Stimulated activated memory B cell treated with anti-CD40 and anti-IgM and Interleukin-4, amounts not matched to agents 10 μg/mL and 1 μg/mL and 100 μg/mL, for 72 hours (primary cell): ENCODE results near the gene KLK11.
A peak's percentile ranks its signal among the peaks of the same experiment; 100 is the strongest.

Experiments
- ATAC-seq: fragments of 150-1000 bp; cut with Tn5 transposase; 2 replicates; pipeline ENCODE4 v1.10.0; 2021
- H3K27ac Mint-ChIP-seq: one replicate; pipeline ENCODE4 v1.8.0; 2022; ENCODE audit warnings: mild to moderate bottlenecking, mixed read lengths
- H3K27me3 Mint-ChIP-seq: one replicate; pipeline ENCODE4 v1.8.0; 2022; ENCODE audit warnings: mixed read lengths
- H3K36me3 Mint-ChIP-seq: one replicate; pipeline ENCODE4 v1.8.0; 2022; ENCODE audit warnings: mixed read lengths
- H3K4me1 Mint-ChIP-seq: one replicate; pipeline ENCODE4 v1.8.0; 2022; ENCODE audit warnings: mixed read lengths
- H3K4me3 Mint-ChIP-seq: one replicate; pipeline ENCODE4 v1.8.0; 2022; ENCODE audit warnings: mild to moderate bottlenecking, moderate library complexity, mixed read lengths
- H3K9me3 Mint-ChIP-seq: one replicate; pipeline ENCODE4 v1.8.0; 2022; ENCODE audit warnings: mixed read lengths

KLK11 gene

DNA sequence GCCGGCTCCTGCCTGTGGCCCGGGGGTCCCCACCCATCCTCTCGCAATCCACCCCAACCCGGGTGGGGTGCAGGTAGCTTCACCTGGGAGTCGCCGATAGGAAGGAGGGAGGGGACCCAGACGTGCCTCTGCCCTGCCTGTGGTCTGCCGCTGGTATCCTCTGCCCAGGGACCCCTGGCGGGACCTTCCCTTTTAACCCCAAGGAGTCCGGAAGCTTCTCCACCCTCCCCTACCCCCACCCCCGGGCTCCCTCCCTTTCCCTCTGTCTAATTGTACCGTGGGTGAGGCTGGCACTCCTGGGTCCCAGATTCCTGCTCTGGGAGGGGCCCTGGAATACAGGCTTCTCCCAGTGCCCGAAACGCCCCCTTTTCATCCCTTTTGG is 6.9 kb downstream of the KLK11 start, which contains the start of gene KLK10:
Gene KLK10, minus strand, starts transcription at position 166 of the 382 bp plus-strand sequence. CDS start 579 bp downstream, outside the sequence.
- ATAC-seq: no peak
- peaks cover 16% of the 10 kb centered on the region for H3K9me3 Mint-ChIP-seq
- peaks cover 82% of the 10 kb centered on the region for H3K27me3 Mint-ChIP-seq
- peaks cover 26% of the 10 kb centered on the region for H3K4me1 Mint-ChIP-seq
- peak within 1 kb of the TSS; percentile 24 for H3K4me3 Mint-ChIP-seq
- peak within 1 kb of the TSS; percentile 50 for H3K27ac Mint-ChIP-seq
- peaks cover 18% of the 10 kb centered on the region for H3K36me3 Mint-ChIP-seq

DNA sequence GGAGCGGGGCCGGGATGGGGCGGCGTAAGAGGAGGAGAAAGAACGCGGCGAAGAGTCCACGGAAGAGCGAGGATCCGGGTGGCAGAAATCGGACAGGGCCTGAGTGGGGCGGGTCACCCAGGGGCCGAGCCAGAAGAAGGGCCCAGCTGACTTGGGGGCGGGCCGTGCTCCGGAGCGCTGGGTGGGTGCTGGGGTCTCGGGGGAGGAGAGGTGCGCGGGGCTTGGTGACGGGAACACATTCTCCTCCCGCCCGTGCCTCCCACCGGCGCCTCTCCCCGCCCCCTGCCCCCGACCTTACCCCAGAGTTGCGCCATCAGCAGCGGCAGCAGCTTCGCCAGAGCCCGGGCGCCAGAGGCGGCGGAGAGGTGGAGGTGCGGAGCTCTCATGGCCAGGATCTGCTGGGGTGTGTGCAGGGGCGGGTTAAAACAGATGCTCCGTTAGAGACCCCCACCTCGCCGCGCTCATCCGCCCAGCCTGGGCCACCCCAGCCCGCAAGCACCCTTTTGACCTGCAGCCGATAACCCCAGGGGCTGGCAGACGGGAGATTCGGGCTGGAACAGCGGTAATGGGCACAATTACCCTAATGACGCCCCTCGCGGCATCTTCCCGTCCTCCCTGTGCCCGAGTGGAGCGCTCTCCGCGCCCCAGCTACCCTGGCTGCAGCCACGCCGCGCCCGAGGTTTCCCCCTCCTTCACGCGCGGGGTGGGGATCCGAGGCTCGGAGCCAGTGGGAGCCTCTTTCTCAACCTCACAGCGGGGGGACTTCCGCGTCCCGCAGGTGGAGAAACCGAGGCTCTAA is 7.5 kb downstream of the KLK11 start:
- ATAC-seq: peak; percentile 50
- Mint-ChIP-seq H3K4me3 (peak overlapping the region; percentile 24), H3K9me3 (peaks cover 16% of the 10 kb centered on the region), H3K4me1 (peaks cover 26% of the 10 kb centered on the region), H3K36me3 (peaks cover 18% of the 10 kb centered on the region), H3K27ac (peak overlapping the region; percentile 50), H3K27me3 (peaks cover 82% of the 10 kb centered on the region)

DNA sequence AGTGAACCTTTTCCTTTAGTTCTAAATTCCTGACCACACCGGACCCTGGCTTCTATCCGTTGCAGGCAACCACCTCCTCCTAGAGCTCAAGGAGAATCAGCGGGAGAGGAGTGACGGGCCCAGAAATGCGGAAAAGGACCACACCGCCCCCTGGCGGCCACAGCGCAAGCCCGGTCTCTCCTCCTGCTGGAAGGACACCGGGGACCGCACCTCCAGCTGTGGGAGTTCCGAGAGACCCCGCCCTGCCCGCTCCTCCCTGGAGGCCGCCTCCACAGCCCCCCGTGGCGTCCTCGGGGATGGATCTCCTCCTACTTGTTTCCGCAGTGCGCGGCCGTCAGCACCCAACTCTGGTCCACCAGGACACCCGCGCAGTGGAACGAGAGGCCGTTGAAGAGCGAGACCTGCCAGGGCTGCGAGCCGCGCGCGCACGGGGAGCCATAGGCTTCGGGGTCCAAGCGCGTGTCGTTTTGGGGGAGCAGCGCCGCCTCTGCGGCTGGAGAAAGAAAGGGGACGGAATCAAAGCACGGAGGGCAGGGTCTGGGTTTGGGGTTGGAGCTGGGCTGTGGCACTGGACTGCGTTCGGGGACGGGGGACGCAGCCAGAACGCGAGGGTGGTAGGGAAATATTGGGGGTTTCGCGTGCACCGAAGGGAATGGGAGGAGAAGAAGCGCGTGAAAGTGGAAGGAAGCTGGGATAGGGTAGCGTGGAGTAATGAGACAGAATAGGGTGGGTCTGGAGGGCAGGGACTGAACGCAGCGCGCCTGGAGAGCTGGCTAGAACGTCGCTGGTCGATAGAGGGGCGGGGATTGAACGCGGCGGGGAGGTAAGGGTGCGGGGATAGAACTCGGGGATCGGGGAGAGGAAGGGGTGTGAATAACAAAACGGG is 9.4 kb downstream of the KLK11 start:
- Mint-ChIP-seq H3K4me1 (peaks cover 26% of the 10 kb centered on the region), H3K27me3 (peaks cover 72% of the 10 kb centered on the region), H3K4me3 (no peak overlapping the region), H3K27ac (no peak overlapping the region), H3K36me3 (peaks cover 18% of the 10 kb centered on the region), H3K9me3 (peaks cover 11% of the 10 kb centered on the region)
- ATAC-seq: no peak

- H3K4me1 Mint-ChIP-seq: peaks cover 26% of the 10 kb centered on the region
- H3K27me3 Mint-ChIP-seq: peaks cover 76% of the 10 kb centered on the region
- no peak overlapping the region for H3K27ac Mint-ChIP-seq
- peaks cover 11% of the 10 kb centered on the region for H3K9me3 Mint-ChIP-seq
- no peak overlapping the region for H3K4me3 Mint-ChIP-seq
- no peak for ATAC-seq
- peaks cover 18% of the 10 kb centered on the region for H3K36me3 Mint-ChIP-seq
Observed at GRCh38 chr19:51015691-51016267, 10.6 kb downstream of the KLK11 start.

GRCh38 chr19:51014242-51014641 is 12.2 kb downstream of the KLK11 start:
- Mint-ChIP-seq H3K36me3 (peaks cover 18% of the 10 kb centered on the region), H3K4me1 (peaks cover 20% of the 10 kb centered on the region), H3K27me3 (peaks cover 79% of the 10 kb centered on the region), H3K27ac (no peak overlapping the region), H3K9me3 (peaks cover 11% of the 10 kb centered on the region), H3K4me3 (no peak overlapping the region)
- ATAC-seq: no peak

DNA sequence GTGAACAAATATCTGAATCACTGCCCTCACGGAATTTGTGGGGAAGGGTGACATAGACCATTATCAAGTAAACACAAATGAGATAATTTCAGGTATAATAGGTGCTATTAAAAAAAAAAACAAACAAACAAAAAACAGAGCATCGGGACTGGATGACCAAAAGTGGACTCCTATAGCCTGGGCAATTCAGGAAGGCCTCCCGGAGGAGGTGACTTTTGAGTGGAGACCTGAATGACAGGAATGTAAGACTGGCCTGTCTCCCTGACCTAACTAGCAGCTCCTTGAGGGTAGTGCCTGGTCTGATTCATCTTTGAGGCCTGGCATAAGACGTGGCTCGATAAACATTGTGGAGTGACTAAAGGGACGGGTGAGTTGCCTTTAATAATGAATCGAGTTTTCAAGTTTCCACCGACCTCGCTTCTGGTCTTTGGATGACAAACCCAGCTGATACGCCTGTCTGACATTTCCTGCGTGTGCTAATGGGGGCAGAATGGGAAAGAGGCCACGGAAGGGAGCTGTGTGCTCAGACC is 13.7 kb downstream of the KLK11 start:
- peaks cover 7% of the 10 kb centered on the region for H3K9me3 Mint-ChIP-seq
- peaks cover 9% of the 10 kb centered on the region for H3K4me1 Mint-ChIP-seq
- no peak for ATAC-seq
- H3K27ac Mint-ChIP-seq: no peak overlapping the region
- peaks cover 71% of the 10 kb centered on the region for H3K27me3 Mint-ChIP-seq
- H3K4me3 Mint-ChIP-seq: no peak overlapping the region
- H3K36me3 Mint-ChIP-seq: peaks cover 12% of the 10 kb centered on the region

DNA sequence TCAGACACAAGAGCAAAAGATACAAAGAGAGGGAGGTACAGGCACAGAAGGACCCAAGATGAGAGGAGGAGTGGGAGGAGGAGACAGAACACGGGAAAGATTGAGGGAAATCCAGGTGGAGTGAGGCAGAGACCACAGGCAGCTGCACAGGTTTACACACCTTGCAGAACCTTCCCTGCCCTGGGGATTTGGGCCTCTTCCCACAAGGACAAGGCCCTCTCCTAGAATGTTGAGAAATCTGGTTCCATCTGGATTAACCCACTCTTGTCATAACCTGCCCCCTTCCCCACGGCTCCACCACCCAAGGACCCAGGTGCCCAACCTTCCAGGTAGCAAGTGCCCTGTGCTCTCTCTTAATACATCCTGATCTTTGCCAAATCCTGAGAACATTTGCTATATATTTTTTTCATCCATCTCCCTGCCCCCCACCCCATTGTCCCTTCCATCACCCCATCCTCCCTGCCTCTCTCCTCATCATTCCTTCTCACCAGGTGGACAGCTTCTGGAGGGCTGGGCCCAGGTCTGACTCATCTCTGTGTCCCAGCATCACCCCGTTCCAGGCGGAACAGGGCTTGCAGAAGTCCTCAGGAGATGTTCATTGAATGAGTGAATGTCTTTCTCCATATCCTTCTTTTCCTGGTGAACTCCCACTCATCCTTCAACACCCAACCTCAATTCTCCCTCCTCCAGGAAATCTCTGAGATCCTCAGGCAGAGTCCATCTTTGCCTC is 16.2 kb downstream of the KLK11 start:
- ATAC-seq: no peak
- Mint-ChIP-seq H3K36me3 (no peaks in the 10 kb centered on the region), H3K27ac (no peak overlapping the region), H3K4me3 (no peak overlapping the region), H3K9me3 (no peaks in the 10 kb centered on the region), H3K4me1 (no peaks in the 10 kb centered on the region), H3K27me3 (peaks cover 46% of the 10 kb centered on the region)

DNA sequence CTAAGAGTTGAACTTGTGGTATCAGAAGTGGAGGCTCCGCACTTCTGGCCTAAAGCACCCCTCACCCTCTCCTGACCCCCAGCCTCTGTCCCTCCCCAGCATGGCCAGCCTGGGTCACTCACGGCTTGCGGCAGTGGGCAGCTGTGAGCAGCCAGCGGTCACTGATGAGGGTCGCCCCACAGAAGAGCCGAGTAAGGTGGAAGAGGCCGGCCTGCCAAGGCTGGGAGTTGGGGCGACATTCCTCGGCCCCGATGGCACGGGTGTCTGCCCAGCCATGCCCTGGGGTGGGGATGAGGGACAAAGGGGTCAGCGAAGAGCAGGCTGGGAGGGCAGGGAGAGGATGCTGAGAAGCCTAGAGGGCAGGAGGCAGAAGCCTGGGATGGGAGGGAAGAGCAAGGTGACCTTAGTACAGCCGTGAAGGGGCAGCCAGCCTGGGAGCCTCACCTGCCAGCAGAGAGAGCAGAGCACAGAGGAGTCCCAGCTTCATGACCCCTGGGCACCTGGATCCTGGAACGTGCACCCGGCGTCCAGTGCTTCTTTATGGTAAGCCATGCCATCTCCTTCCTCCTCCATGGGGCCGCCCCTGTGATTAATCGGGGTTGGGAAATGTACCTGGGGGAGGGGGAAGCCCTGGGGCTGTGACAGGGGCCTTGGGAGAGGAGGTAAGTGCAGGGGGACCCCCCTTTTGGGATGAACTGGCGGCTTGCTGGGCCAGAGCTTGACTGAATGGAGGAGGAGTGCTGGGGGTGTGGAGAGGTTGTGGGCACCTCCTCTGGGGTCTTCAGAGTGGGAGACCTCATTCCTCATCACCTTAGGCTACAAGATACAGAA is 17.1 kb downstream of the KLK11 start:
- no peaks in the 10 kb centered on the region for H3K36me3 Mint-ChIP-seq
- no peaks in the 10 kb centered on the region for H3K9me3 Mint-ChIP-seq
- H3K4me3 Mint-ChIP-seq: no peak overlapping the region
- H3K4me1 Mint-ChIP-seq: no peaks in the 10 kb centered on the region
- peaks cover 37% of the 10 kb centered on the region for H3K27me3 Mint-ChIP-seq
- no peak overlapping the region for H3K27ac Mint-ChIP-seq
- peak; percentile 14 for ATAC-seq

DNA sequence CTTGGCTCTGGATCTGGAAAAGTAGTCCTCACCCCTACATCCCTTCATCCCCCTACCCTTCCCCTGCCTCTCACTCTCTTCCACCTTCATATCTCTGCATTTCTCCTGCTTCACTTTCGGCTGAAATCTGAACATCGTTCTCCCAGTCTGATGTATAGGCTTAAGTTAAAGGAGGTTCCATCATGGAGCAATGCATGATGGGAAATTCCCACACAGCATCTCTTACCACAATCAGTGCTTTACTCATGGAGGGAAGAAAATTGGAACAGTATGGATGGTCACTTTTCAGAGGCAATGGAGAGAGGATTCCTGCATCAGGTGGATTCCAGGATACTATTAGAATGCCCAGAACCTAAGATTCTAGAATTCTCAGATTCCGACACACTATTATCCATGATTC is 18.9 kb downstream of the KLK11 start:
- H3K36me3 Mint-ChIP-seq: no peaks in the 10 kb centered on the region
- peaks cover 43% of the 10 kb centered on the region for H3K27me3 Mint-ChIP-seq
- ATAC-seq: no peak

GRCh38 chr19:51006406-51006805 is 20.0 kb downstream of the KLK11 start:
- no peak overlapping the region for H3K27ac Mint-ChIP-seq
- H3K4me3 Mint-ChIP-seq: no peak overlapping the region
- H3K9me3 Mint-ChIP-seq: peaks cover 3% of the 10 kb centered on the region
- H3K36me3 Mint-ChIP-seq: no peaks in the 10 kb centered on the region
- peaks cover 54% of the 10 kb centered on the region for H3K27me3 Mint-ChIP-seq
- peak; percentile 5 for ATAC-seq
- no peaks in the 10 kb centered on the region for H3K4me1 Mint-ChIP-seq

More for the DNA sequence above, 18.9 kb downstream of the KLK11 start:
- no peaks in the 10 kb centered on the region for H3K4me1 Mint-ChIP-seq
- no peak overlapping the region for H3K27ac Mint-ChIP-seq
- H3K9me3 Mint-ChIP-seq: peaks cover 3% of the 10 kb centered on the region
- H3K4me3 Mint-ChIP-seq: no peak overlapping the region

GRCh38 chr19:51005248-51005647 is 21.2 kb downstream of the KLK11 start:
- Mint-ChIP-seq H3K27ac (no peak overlapping the region), H3K4me1 (no peaks in the 10 kb centered on the region), H3K4me3 (no peak overlapping the region), H3K36me3 (no peaks in the 10 kb centered on the region), H3K9me3 (peaks cover 3% of the 10 kb centered on the region), H3K27me3 (peaks cover 56% of the 10 kb centered on the region)
- ATAC-seq: no peak

DNA sequence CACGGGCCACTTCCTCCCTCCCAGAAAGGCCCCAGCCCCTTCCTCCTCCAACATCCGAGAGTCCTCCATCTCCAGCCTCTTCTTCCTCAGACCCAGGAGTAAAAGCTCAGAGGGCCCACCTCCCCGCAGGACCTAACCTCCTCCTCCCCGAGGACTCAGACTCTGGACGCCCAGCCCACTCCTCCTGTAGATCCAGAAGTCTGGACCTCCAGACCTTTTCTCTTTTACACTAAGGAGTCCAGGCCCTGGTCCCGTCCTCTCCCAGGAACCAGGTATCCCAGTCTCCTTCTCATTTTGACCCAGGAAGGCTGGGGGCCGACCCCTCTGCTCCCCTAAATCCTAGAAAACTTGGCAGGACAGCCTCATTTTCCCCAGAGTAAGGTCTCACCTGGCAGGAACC is 23.1 kb downstream of the KLK11 start:
- no peaks in the 10 kb centered on the region for H3K36me3 Mint-ChIP-seq
- peaks cover 3% of the 10 kb centered on the region for H3K9me3 Mint-ChIP-seq
- peaks cover 58% of the 10 kb centered on the region for H3K27me3 Mint-ChIP-seq
- H3K4me1 Mint-ChIP-seq: no peaks in the 10 kb centered on the region
- ATAC-seq: no peak
- H3K4me3 Mint-ChIP-seq: no peak overlapping the region
- no peak overlapping the region for H3K27ac Mint-ChIP-seq

DNA sequence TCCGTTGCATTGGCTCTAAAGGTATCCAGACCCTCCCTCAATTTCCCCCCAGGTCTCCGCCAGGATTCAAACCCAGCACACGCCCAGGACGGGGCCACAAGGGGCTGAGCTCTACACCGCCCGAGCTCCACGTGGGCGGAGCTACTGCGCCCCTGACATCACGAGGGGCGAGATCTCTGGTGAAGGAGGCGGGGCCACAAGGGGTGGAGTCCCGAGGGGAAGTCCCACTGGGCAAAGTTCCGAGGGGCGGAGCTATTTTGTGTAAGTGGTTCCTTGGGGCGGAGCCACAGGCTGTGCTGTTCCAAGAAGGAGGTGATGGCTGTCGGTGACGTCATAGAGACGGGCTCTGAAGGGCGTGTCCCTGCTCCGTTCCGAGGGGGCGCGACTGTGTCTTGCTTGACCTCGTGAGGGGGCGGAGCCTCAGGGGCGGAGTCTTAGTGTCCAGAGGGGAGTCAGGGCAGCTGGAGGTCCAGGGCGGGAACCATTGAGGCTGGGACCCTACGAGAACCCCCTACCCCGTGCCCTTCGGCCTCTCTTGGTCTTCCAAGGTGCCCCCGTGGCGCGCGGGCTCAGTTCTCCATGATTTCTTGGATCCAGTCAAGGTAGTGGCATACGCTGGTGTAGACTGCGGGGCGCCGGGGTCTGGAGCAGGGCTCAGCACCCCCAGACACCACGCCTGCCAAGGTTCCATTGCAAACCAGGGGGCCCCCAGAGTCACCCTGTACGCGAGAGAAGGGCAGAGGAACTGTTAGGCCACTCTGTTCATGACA is 23.7 kb downstream of the KLK11 start:
- no peak for ATAC-seq
- Mint-ChIP-seq H3K9me3 (peaks cover 3% of the 10 kb centered on the region), H3K4me3 (no peak overlapping the region), H3K4me1 (no peaks in the 10 kb centered on the region), H3K27ac (no peak overlapping the region), H3K27me3 (peaks cover 64% of the 10 kb centered on the region), H3K36me3 (no peaks in the 10 kb centered on the region)
